ENCODE data around the gene PAGE4.
A peak's percentile ranks its signal among the peaks of the same experiment; 100 is the strongest.

Gene PAGE4

DNA sequence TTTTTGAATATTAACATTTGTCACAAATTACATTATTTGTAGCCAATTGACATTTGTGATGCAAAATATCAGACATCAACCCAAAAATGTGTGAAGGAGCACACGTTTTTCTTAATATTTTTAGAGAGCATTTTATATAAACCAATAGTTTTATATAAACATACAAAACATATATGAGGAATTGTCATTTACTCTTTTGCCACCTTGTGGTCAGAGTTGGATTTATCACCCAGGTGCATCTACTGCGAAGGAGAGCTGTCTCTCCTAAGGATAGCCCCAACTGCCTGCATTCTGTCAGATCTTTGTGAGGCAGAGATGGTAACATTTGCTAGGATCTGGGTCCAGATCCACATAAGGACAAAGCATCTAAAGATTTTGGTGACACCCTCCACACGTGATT lies 47.6 kb downstream of the PAGE4 start:
- DNase-seq (ENCODE audit: low read depth in 2 of 2) = no peak

DNA sequence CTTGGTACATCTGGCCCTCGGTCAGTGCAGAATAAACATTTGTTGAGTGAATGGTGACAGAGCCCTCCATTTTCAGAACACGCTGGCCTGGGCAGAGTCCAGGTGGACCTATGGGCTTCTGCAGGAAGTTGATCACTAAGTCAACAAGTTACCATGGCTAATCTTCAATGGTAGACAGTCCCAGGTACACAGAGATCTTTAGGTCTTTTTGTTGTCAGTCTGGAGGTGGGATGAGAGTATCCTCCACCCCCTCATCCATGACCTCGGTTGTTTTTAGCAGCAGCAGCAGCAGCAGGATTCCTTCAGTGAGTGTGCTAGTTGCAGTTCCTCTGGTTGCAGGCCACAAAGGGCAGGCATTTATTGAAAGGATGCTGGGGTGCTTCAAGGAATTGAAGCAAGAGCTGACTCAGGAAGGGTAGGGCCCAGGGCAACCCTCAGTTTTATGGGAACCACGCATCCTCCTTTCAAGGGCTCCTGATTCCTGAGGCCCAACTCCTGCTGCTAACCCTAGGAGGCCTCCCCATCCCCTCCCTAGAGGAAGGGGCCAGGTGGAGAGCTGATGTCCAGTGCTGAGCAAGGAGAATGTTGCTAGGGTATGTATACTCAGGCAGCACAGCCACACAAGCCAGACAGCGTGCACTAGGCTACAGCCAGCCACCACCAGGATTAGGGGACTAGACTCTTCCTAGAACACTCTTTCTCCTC lies 48.4 kb downstream of the PAGE4 start:
- no peak for DNase-seq (ENCODE audit: low read depth in 2 of 2)

DNA sequence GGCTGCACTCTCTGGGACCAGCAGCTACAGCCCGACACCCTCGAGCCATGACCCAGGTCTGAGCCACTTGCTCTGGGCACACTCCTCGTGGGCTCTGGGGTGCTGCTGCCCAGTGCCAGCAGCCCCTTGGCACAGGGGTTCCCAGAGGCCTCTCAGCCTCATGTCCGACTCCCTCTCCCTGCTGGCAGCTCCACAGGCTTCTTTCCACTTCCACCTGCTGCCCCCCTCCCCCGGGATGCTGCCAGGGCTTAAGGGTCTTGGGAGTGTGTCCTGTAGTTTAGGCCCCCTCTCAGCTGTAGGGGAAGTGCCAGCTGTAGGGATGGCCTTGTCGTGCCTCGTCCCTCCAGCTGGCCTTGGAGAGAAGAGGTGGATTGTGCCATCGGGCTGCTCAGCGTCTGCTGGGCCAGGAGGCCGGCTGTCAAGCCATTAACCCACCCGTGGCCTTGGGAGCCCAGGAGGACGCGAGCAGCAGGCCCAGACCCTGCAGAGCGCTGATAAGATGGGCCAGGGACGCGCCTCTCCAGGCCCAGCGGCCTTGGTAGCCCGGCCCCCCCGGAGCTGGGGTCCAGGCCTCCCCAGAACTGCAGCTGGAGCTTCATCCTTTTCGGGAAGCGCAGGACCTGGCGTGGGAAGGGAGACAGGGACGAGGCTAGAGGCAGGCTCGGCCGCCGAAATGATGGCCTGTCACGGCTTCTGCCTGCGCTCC lies 49.2 kb downstream of the PAGE4 start:
- no peak for DNase-seq (ENCODE audit: low read depth in 2 of 2)

DNA sequence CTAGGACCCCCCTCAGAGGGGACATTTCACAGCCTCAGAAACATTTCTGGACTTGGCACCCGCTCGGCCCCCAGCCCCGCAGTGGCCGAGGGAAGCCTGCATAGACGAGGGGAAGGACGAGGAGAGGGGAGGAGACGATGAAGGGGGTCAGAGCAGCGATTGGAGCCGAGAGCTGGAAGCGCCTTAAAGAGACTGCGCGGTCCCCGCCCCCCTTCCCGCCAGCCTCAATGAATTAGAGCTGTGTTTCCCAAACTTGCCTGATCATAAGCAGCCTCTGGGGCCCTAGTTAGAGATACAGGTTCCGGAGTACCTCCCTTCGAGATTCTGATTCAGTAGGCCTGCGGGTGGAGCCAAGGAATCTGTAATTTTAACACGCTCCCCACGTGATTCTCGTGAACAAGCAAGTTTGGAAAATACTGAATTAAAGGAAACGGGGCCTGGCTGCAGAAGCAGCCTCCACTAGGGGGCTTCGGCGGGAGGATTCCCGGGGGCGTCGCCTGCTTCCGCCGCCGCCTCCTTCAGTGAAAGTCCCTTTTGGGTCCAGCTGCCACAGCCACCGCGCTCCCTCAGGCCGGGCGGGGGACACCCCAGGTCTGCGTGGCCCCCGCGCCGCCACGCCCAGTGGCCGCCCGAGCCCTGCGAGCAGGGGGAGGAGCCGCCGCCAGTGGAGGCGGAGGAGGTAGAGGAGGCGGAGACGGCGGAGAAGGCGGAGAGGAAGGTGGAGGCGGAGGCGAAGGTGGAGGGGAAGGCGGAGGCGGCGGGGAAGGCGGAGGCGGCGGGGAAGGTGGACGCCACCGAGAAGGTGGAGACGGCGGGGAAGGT lies 49.9 kb downstream of the PAGE4 start, which contains the start of gene USP27X:
TSS of gene USP27X (plus strand) at position 651 of the 822 bp plus-strand sequence. CDS start 824 bp downstream, outside the sequence.
- DNase-seq (ENCODE audit: low read depth in 2 of 2) = peak; percentile 21 to 56

DNA sequence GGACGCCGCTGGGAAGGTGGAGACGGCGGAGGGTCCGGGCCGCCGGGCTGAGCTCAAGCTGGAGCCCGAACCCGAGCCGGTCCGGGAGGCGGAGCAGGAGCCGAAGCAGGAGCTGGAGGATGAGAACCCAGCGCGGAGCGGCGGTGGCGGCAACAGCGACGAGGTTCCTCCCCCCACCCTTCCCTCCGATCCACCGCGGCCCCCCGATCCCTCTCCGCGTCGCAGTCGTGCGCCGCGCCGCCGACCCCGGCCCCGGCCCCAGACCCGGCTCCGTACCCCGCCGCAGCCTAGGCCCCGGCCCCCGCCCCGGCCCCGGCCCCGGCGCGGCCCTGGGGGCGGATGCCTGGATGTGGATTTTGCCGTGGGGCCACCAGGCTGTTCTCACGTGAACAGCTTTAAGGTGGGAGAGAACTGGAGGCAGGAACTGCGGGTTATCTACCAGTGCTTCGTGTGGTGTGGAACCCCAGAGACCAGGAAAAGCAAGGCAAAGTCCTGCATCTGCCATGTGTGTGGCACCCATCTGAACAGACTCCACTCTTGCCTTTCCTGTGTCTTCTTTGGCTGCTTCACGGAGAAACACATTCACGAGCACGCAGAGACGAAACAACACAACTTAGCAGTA lies 50.7 kb downstream of the PAGE4 start:
- no peak for DNase-seq (ENCODE audit: low read depth in 2 of 2)

DNA sequence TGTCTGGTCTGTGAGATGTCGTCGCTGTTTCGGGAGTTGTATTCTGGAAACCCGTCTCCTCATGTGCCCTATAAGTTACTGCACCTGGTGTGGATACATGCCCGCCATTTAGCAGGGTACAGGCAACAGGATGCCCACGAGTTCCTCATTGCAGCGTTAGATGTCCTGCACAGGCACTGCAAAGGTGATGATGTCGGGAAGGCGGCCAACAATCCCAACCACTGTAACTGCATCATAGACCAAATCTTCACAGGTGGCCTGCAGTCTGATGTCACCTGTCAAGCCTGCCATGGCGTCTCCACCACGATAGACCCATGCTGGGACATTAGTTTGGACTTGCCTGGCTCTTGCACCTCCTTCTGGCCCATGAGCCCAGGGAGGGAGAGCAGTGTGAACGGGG lies 51.6 kb downstream of the PAGE4 start:
- DNase-seq (ENCODE audit: low read depth in 2 of 2) = no peak

All from stimulated activated CD4-positive, alpha-beta T cell treated with anti-CD3 and anti-CD28 coated beads, Interleukin-4, amount 100 ng/mL, for 48 hours (primary cell).